ENCODE results near the gene TFAP2A. TPM values are rescaled to one million over a fixed set of nuclear protein-coding genes. Genes with fewer than 3 reads are reported as not detected.

The TFAP2A gene
- total RNA-seq, 1 donor from 2014 or later: 3.4 TPM

- no peaks in the 10 kb centered on the region for H3K36me3 ChIP-seq (ENCODE audit: control insufficient read depth, insufficient read depth, low read length)
Observed at GRCh38 chr6:10391299-10391630, 23.6 kb downstream of the TFAP2A start.

GRCh38 chr6:10390495-10391298 is 24.2 kb downstream of the TFAP2A start:
- FAIRE-seq (no peak), DNase-seq (ENCODE audit: low read depth) (no peak)
- TF ChIP-seq CTCF (IDR thresholded peaks at IDR 0.05; ENCODE audit: insufficient read depth, low read length, severe bottlenecking): no peak
- Histone ChIP-seq H3K4me3 (ENCODE audit: low read depth, low read length) (no peak overlapping the region), H3K27me3 (ENCODE audit: control insufficient read depth, insufficient read depth, low read length) (no peaks in the 10 kb centered on the region), H3K36me3 (ENCODE audit: control insufficient read depth, insufficient read depth, low read length) (no peaks in the 10 kb centered on the region)

More at GRCh38 chr6:10391299-10391630, 23.6 kb downstream of the TFAP2A start:
- no peak for FAIRE-seq
- Histone ChIP-seq H3K4me3 (ENCODE audit: low read depth, low read length) (no peak overlapping the region), H3K27me3 (ENCODE audit: control insufficient read depth, insufficient read depth, low read length) (no peaks in the 10 kb centered on the region)
- no peak for TF ChIP-seq CTCF (IDR thresholded peaks at IDR 0.05; ENCODE audit: insufficient read depth, low read length, severe bottlenecking)
- no peak for DNase-seq (ENCODE audit: low read depth)

GRCh38 chr6:10389739-10390494 is 25.0 kb downstream of the TFAP2A start:
- Histone ChIP-seq H3K27me3 (ENCODE audit: control insufficient read depth, insufficient read depth, low read length) (no peaks in the 10 kb centered on the region), H3K36me3 (ENCODE audit: control insufficient read depth, insufficient read depth, low read length) (no peaks in the 10 kb centered on the region), H3K4me3 (ENCODE audit: low read depth, low read length) (no peak overlapping the region)
- TF ChIP-seq CTCF (IDR thresholded peaks at IDR 0.05; ENCODE audit: insufficient read depth, low read length, severe bottlenecking): no peak
- DNase-seq (ENCODE audit: low read depth) (no peak), FAIRE-seq (no peak)

- Histone ChIP-seq H3K36me3 (ENCODE audit: control insufficient read depth, insufficient read depth, low read length) (no peaks in the 10 kb centered on the region), H3K4me3 (ENCODE audit: low read depth, low read length) (no peak overlapping the region), H3K27me3 (ENCODE audit: control insufficient read depth, insufficient read depth, low read length) (no peaks in the 10 kb centered on the region)
- FAIRE-seq (peak; percentile 62), DNase-seq (ENCODE audit: low read depth) (no peak)
- no peak for TF ChIP-seq CTCF (IDR thresholded peaks at IDR 0.05; ENCODE audit: insufficient read depth, low read length, severe bottlenecking)
Observed at GRCh38 chr6:10386756-10387654, 27.9 kb downstream of the TFAP2A start.

- H3K27me3 ChIP-seq (ENCODE audit: control insufficient read depth, insufficient read depth, low read length): no peaks in the 10 kb centered on the region
- no peak for TF ChIP-seq CTCF (IDR thresholded peaks at IDR 0.05; ENCODE audit: insufficient read depth, low read length, severe bottlenecking)
- no peak for FAIRE-seq
- DNase-seq (ENCODE audit: low read depth): no peak
- no peak overlapping the region for H3K4me3 ChIP-seq (ENCODE audit: low read depth, low read length)
- no peaks in the 10 kb centered on the region for H3K36me3 ChIP-seq (ENCODE audit: control insufficient read depth, insufficient read depth, low read length)
Observed at GRCh38 chr6:10386220-10386619, 28.7 kb downstream of the TFAP2A start.
